SH-SY5Y (cell line): Measurements from ENCODE around the gene NXPH4.

Source experiments
- GATA2 ChIP-seq: IDR thresholded peaks from 2 replicates; pipeline ENCODE4 v1.6.1; 2011; ENCODE audit warnings: mild to moderate bottlenecking, low read depth, low read length
- GATA3 ChIP-seq: IDR thresholded peaks from 2 replicates; pipeline ENCODE4 v1.6.1; 2011; ENCODE audit warnings: low read depth, mild to moderate bottlenecking, low read length, moderate library complexity

Gene NXPH4

GRCh38 chr12:57241402-57242310 lies 25.1 kb downstream of the NXPH4 start:
- TF ChIP-seq GATA2, result no peak

GRCh38 chr12:57242329-57242690 lies 25.7 kb downstream of the NXPH4 start:
- no peak for TF ChIP-seq GATA3
- TF ChIP-seq GATA2, result no peak

GRCh38 chr12:57242691-57243454 lies 26.3 kb downstream of the NXPH4 start:
- no peak for TF ChIP-seq GATA2
- TF ChIP-seq GATA3, result no peak

GRCh38 chr12:57243521-57244311 lies 27.1 kb downstream of the NXPH4 start:
- TF ChIP-seq GATA3 (no peak), GATA2 (no peak)

GRCh38 chr12:57244312-57244696 lies 27.7 kb downstream of the NXPH4 start:
- no peak for TF ChIP-seq GATA3
- TF ChIP-seq GATA2, result no peak

- TF ChIP-seq GATA3, result no peak
- no peak for TF ChIP-seq GATA2
Observed at GRCh38 chr12:57247041-57247440, 30.4 kb downstream of the NXPH4 start.

- TF ChIP-seq GATA3 (no peak), GATA2 (no peak)
Observed at GRCh38 chr12:57248934-57249742, 32.5 kb downstream of the NXPH4 start.

GRCh38 chr12:57250541-57250940 lies 33.9 kb downstream of the NXPH4 start:
- TF ChIP-seq GATA3, result no peak
- TF ChIP-seq GATA2, result no peak

- TF ChIP-seq GATA2 (no peak), GATA3 (no peak)
Observed at GRCh38 chr12:57250956-57251355, 34.4 kb downstream of the NXPH4 start, which contains the start of gene STAC3. Gene STAC3 (minus strand): TSS chr12:57251187. CDS start chr12:57249636, 1,551 bp downstream.

- TF ChIP-seq GATA2 (no peak), GATA3 (no peak)
Observed at GRCh38 chr12:57254506-57255280, 38.1 kb downstream of the NXPH4 start.

GRCh38 chr12:57255916-57256315 lies 39.3 kb downstream of the NXPH4 start:
- TF ChIP-seq GATA2 (no peak), GATA3 (no peak)

- TF ChIP-seq GATA3 (no peak), GATA2 (no peak)
Observed at GRCh38 chr12:57258977-57259970, 42.7 kb downstream of the NXPH4 start.
